Neuronal stem cell (in vitro differentiated cells): Measurements from ENCODE around the gene LTBP3.
A peak's percentile ranks its signal among the peaks of the same experiment; 100 is the strongest.

Experiments
- DNase-seq: peaks from one replicate; pipeline ENCODE4 v3.0.0-alpha.2; 2013; ENCODE audit warnings: low spot score
- H2AFZ ChIP-seq: one replicate; pipeline ENCODE4 v1.6.1; 2013; ENCODE audit warnings: mild to moderate bottlenecking, low read length, inconsistent platforms
- H2AK5ac ChIP-seq: 2 replicates; pipeline ENCODE4 v1.6.1; 2013; ENCODE audit warnings: low read depth, mild to moderate bottlenecking, inconsistent platforms, low read length, moderate library complexity, mixed read lengths
- H2BK120ac ChIP-seq: 2 replicates; pipeline ENCODE4 v1.6.1; 2013; ENCODE audit warnings: low read depth, mild to moderate bottlenecking, inconsistent platforms, low read length, moderate library complexity, mixed read lengths
- H2BK12ac ChIP-seq: one replicate; pipeline ENCODE4 v1.6.1; 2013; ENCODE audit warnings: low read length, inconsistent platforms
- H2BK15ac ChIP-seq: 2 replicates; pipeline ENCODE4 v1.6.1; 2013; ENCODE audit warnings: mild to moderate bottlenecking, low read length, inconsistent platforms, mixed read lengths
- H2BK5ac ChIP-seq: one replicate; pipeline ENCODE4 v1.6.1; 2013; ENCODE audit warnings: inconsistent platforms, mild to moderate bottlenecking, low read length, moderate library complexity
- H3K14ac ChIP-seq: one replicate; pipeline ENCODE4 v1.6.1; 2013; ENCODE audit warnings: low read length, inconsistent platforms
- H3K18ac ChIP-seq: 2 replicates; pipeline ENCODE4 v1.6.1; 2013; ENCODE audit warnings: low read length, inconsistent platforms
- H3K23ac ChIP-seq: 2 replicates; pipeline ENCODE4 v1.6.1; 2013; ENCODE audit warnings: low read depth, mild to moderate bottlenecking, mixed read lengths, low read length, inconsistent platforms; ENCODE audit not compliant: poor library complexity
- H3K27ac ChIP-seq: replicated peaks from 3 replicates; pipeline ENCODE4 v1.5.1; 2013; ENCODE audit warnings: low read length, inconsistent platforms
- H3K27me3 ChIP-seq, 3 experiments: 2 replicates each; pipeline ENCODE4 v1.6.1; 2013; ENCODE audit warnings: low read length in 3 of 3, mild to moderate bottlenecking in 2 of 3, inconsistent platforms in 1 of 3, low read depth in 1 of 3, mixed read lengths in 1 of 3, moderate library complexity in 1 of 3; ENCODE audit not compliant: control insufficient read depth in 3 of 3, insufficient read depth in 3 of 3
- H3K36me3 ChIP-seq, 2 donors: replicated peaks in 1 of 2; 2 replicates each; pipeline ENCODE4 v1.6.1; 2013; ENCODE audit warnings: low read length in 2 of 2; ENCODE audit not compliant: control insufficient read depth in 2 of 2, insufficient read depth in 2 of 2
- H3K4ac ChIP-seq: 2 replicates; pipeline ENCODE4 v1.6.1; 2013; ENCODE audit warnings: inconsistent platforms, mild to moderate bottlenecking, low read length, moderate library complexity
- H3K4me1 ChIP-seq, 2 donors: 1 replicate in 1 of 2; 2 replicates in 1 of 2; pipeline ENCODE4 v1.6.1; 2013; ENCODE audit warnings: low read length in 2 of 2, low read depth in 1 of 2; ENCODE audit not compliant: control insufficient read depth in 2 of 2, insufficient read depth in 1 of 2
- H3K4me2 ChIP-seq: one replicate; pipeline ENCODE4 v1.6.1; 2013; ENCODE audit warnings: mild to moderate bottlenecking, low read length, inconsistent platforms; ENCODE audit not compliant: insufficient read depth, poor library complexity, severe bottlenecking
- H3K4me3 ChIP-seq, 2 donors: 2 replicates each; pipeline ENCODE4 v1.5.1; 2013; ENCODE audit warnings: low read length in 2 of 2, mild to moderate bottlenecking in 2 of 2, inconsistent platforms in 1 of 2, moderate library complexity in 1 of 2
- H3K79me1 ChIP-seq: one replicate; pipeline ENCODE4 v1.6.1; 2013; ENCODE audit warnings: low read depth, mild to moderate bottlenecking, inconsistent platforms, low read length, moderate library complexity
- H3K9ac ChIP-seq: one replicate; pipeline ENCODE4 v1.6.1; 2013; ENCODE audit warnings: mild to moderate bottlenecking, low read depth, low read length, inconsistent platforms; ENCODE audit not compliant: poor library complexity
- H3K9me3 ChIP-seq, 2 donors: replicated peaks in 1 of 2; 2 replicates each; pipeline versions ENCODE3 to v1.6.1; 2013; ENCODE audit warnings: low read length in 2 of 2, mild to moderate bottlenecking in 2 of 2, inconsistent platforms in 1 of 2, low read depth in 1 of 2, mixed read lengths in 1 of 2, moderate library complexity in 1 of 2; ENCODE audit not compliant: control insufficient read depth in 2 of 2, insufficient read depth in 1 of 2
- H4K8ac ChIP-seq: one replicate; pipeline ENCODE4 v1.6.1; 2013; ENCODE audit warnings: low read depth, mild to moderate bottlenecking, inconsistent platforms, low read length, moderate library complexity
- H4K91ac ChIP-seq: one replicate; pipeline ENCODE4 v1.6.1; 2013; ENCODE audit warnings: low read length, low read depth, mild to moderate bottlenecking, inconsistent platforms; ENCODE audit not compliant: poor library complexity
- WGBS, 2 donors: extraction: QIAGEN DNeasy Blood & Tissue Kit; methylation state at CpG; one replicate each; pipeline ENCODE4 v1.1.7; 2013; ENCODE audit warnings: missing lambda C conversion rate in 2 of 2, mixed read lengths in 1 of 2; ENCODE audit not compliant: insufficient read length in 2 of 2, insufficient replicate concordance in 1 of 2; ENCODE audit errors: extremely low coverage in 2 of 2; 5-methylcytosine and 5-hydroxymethylcytosine counted together

LTBP3 gene

GRCh38 chr11:65536412-65537295 lies 21.5 kb downstream of the LTBP3 start:
- Histone ChIP-seq H2BK12ac (no peak overlapping the region), H2BK120ac (no peak overlapping the region)

GRCh38 chr11:65535102-65535501 lies 23.1 kb downstream of the LTBP3 start:
- peak overlapping the region; percentile 29 for H3K23ac ChIP-seq
- H3K4me1 ChIP-seq: peaks cover 0 to 3% of the 10 kb centered on the region in 2 donors
- H2AFZ ChIP-seq: no peak overlapping the region
- no peak overlapping the region for H2BK15ac ChIP-seq
- H3K4ac ChIP-seq: no peak overlapping the region
- H3K27me3 ChIP-seq: peaks cover 0 to 21% (median 10%) of the 10 kb centered on the region in 3 experiments
- H3K9ac ChIP-seq: peak overlapping the region; percentile 24
- no peak overlapping the region for H2BK5ac ChIP-seq
- H3K27ac ChIP-seq: no peak overlapping the region
- peaks cover 46 to 71% of the 10 kb centered on the region in 2 donors for H3K36me3 ChIP-seq
- peaks cover 3% of the 10 kb centered on the region for H3K79me1 ChIP-seq
- DNase-seq: no peak
- H3K4me3 ChIP-seq: no peak overlapping the region
- no peak overlapping the region for H2BK12ac ChIP-seq
- H3K9me3 ChIP-seq: no peaks in the 10 kb centered on the region
- no peak overlapping the region for H2AK5ac ChIP-seq
- no peak overlapping the region for H4K91ac ChIP-seq
- H3K18ac ChIP-seq: no peak overlapping the region
- H4K8ac ChIP-seq: no peak overlapping the region
- H3K4me2 ChIP-seq: no peak overlapping the region
- no peak overlapping the region for H2BK120ac ChIP-seq
- no CpG with 5 or more reads among the region's 9 CpGs for WGBS, 2 donors
- H3K14ac ChIP-seq: no peak overlapping the region

More at GRCh38 chr11:65536412-65537295, 21.5 kb downstream of the LTBP3 start:
- no peak overlapping the region for H4K91ac ChIP-seq
- no peak overlapping the region for H3K27ac ChIP-seq
- no peak overlapping the region for H2AFZ ChIP-seq
- H4K8ac ChIP-seq: no peak overlapping the region
- no peaks in the 10 kb centered on the region for H3K9me3 ChIP-seq
- H3K27me3 ChIP-seq: peaks cover 0 to 35% (median 13%) of the 10 kb centered on the region in 3 experiments
- peak overlapping the region; percentile 65 for H3K23ac ChIP-seq
- no peak overlapping the region for H3K14ac ChIP-seq
- H3K18ac ChIP-seq: no peak overlapping the region
- peak overlapping the region in 1 of 2 donors; percentile 23 for H3K4me3 ChIP-seq
- peak overlapping the region; percentile 54 for H3K9ac ChIP-seq
- H3K4me2 ChIP-seq: no peak overlapping the region
- peaks cover 0 to 10% of the 10 kb centered on the region in 2 donors for H3K4me1 ChIP-seq
- no peak for DNase-seq
- no peak overlapping the region for H2AK5ac ChIP-seq
- H3K79me1 ChIP-seq: peaks cover 3% of the 10 kb centered on the region
- no CpG with 5 or more reads among the region's 12 CpGs for WGBS, 2 donors
- no peak overlapping the region for H3K4ac ChIP-seq
- H2BK15ac ChIP-seq: no peak overlapping the region
- peaks cover 33 to 60% of the 10 kb centered on the region in 2 donors for H3K36me3 ChIP-seq
- no peak overlapping the region for H2BK5ac ChIP-seq

- H2BK12ac ChIP-seq: no peak overlapping the region
- H3K4me3 ChIP-seq: peak overlapping the region in 1 of 2 donors; percentile 50
- no peak overlapping the region for H2AK5ac ChIP-seq
- H3K4ac ChIP-seq: no peak overlapping the region
- peaks cover 4% of the 10 kb centered on the region for H3K79me1 ChIP-seq
- H3K27me3 ChIP-seq: no peaks in the 10 kb centered on the region
- WGBS, 2 donors: no CpG with 5 or more reads among the region's 15 CpGs
- no peak overlapping the region for H3K18ac ChIP-seq
- H3K9ac ChIP-seq: peak overlapping the region; percentile 30
- H3K23ac ChIP-seq: peak overlapping the region; percentile 10
- H2AFZ ChIP-seq: no peak overlapping the region
- no peak overlapping the region for H4K91ac ChIP-seq
- no peak overlapping the region for H3K14ac ChIP-seq
- H3K27ac ChIP-seq: no peak overlapping the region
- no peaks in the 10 kb centered on the region for H3K9me3 ChIP-seq
- no peak overlapping the region for H3K4me2 ChIP-seq
- peak overlapping the region; percentile 84 for H2BK5ac ChIP-seq
- H3K4me1 ChIP-seq: peaks cover 0 to 10% of the 10 kb centered on the region in 2 donors
- H3K36me3 ChIP-seq: peaks cover 56 to 75% of the 10 kb centered on the region in 2 donors
- H2BK15ac ChIP-seq: no peak overlapping the region
- no peak overlapping the region for H2BK120ac ChIP-seq
- no peak overlapping the region for H4K8ac ChIP-seq
- no peak for DNase-seq
Observed at GRCh38 chr11:65532388-65533064, 25.6 kb downstream of the LTBP3 start.

DNA sequence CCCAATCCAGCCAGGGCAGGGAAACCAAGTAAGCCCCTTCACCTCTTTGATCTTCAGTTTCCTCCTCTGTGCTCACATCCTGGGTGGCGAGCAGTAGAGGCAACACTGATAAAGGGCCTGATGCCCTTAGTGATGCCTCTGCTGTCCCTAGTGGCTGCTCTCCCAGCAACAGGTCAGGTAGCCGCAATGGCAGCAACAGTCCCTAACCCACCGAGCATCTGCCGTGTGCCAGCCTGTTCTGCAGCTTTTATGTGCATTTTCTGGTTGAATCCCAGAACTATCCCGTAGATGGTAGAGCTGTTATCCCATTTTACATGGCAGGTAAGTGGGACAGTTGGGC lies 28.0 kb downstream of the LTBP3 start:
- Histone ChIP-seq H2AFZ (no peak overlapping the region), H3K4me2 (no peak overlapping the region), H3K9me3 (peaks cover 0 to 3% of the 10 kb centered on the region in 2 donors), H2BK5ac (no peak overlapping the region), H3K27ac (no peak overlapping the region), H2AK5ac (no peak overlapping the region), H3K23ac (peak overlapping the region; percentile 44), H3K9ac (no peak overlapping the region), H4K91ac (no peak overlapping the region), H3K14ac (no peak overlapping the region), H3K4me1 (peaks cover 6 to 19% of the 10 kb centered on the region in 2 donors), H3K36me3 (peaks cover 47 to 63% of the 10 kb centered on the region in 2 donors), H2BK120ac (no peak overlapping the region), H3K4me3 (no peak overlapping the region), H3K27me3 (no peaks in the 10 kb centered on the region), H3K79me1 (peaks cover 18% of the 10 kb centered on the region), H3K18ac (no peak overlapping the region), H2BK12ac (no peak overlapping the region), H4K8ac (no peak overlapping the region), H2BK15ac (no peak overlapping the region), H3K4ac (no peak overlapping the region)
- no CpG with 5 or more reads among the region's 5 CpGs for WGBS, 2 donors
- DNase-seq: no peak
